ENCODE results near the gene ELK3.

ELK3 gene

DNA sequence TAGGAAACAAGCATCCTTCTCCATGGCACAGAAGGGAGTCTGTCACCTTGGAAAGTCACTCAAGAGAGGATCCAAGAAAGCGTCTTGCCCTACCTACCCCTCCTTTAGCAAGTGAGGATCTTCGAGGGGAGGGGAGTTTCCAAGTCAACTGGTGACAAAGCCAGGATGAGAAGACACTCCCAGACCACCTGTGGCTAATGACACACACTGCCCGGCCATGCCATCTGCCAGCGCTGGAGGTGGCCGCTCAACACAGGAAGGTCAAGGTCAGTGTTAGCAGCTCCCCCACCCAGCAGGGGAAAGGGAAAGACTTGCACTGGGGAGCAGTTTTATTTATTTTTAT is 41.3 kb downstream of the ELK3 start:
- no peak for DNase-seq (ENCODE audit: low read depth)

DNA sequence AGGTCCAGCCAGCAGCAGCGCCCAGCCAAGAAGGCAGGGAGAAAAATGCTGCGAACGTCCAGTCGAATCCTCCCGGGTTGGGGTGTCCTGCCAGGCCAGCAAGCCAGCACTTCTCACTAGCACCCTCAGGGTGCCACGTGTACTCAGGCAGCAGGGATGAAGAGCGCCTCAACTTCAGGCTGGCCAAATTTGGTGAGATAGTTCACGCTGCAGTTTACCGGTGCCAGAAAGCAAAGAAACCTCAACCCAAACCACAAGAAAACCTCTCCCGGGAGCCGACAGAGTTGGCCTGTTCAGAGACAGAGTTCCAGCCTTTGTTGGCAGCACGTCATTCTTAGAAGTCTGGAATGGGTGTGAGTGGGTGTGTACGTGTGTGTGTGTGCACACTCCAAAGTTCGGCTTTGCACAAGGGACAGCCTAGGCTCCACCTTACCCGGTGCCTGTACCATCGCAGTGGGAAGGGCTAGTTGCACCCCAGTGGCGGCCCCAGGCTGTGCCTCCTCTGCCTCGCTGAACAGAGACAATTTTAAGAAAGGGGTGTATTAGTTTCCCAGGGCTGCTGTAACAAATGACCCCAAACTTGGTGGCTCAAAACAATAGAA is 42.1 kb downstream of the ELK3 start:
- DNase-seq (ENCODE audit: low read depth): peak; percentile 75

DNA sequence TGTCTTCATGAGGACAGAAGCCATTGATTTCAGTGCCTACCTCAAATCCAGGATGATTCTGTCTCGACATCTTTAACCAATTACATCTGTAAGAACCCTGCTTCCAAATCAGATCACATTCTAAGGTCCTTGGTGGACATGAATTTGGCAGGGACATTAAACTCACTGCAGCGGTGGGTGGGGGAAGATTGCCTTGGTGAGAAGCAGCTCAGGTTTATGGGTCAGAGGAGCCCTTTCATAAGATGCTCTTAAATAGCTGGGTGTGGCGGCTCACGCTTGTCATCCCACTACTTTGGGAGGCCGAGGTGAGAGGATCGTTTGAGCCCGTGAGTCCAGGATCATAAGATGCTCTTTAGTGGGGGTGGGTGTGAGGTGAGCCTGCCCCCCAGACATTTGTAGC is 42.9 kb downstream of the ELK3 start:
- DNase-seq (ENCODE audit: low read depth): no peak

DNA sequence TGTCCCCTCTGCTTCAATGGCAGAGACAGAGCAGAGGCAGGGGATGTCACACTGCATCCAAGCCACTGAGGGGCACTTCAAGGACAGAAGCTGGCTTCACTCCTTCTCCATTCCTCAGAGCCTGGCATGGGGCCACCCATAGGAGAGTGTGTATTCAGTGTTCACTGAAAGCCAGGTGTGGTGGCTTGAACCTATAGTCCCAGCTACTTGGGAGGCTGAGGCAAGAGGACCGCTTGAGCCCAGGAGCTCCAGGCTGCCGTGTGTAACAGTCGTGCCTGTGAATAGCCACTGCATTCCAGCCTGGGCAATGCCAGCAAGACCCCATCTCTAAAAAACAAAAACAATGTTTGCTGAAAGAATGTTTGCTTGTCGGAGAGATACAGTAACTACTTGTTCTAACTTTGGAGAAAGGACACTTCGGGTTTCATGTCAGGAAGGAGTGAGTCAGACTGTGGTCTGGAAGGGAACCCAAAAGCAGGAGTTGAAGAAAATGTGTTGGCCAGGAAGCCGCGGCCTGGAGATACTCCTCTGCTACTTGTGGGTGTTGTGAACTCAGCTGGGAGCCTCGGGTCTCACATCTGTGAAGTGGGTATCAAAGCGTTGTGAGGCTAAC is 43.4 kb downstream of the ELK3 start:
- DNase-seq (ENCODE audit: low read depth): peak; percentile 96

DNA sequence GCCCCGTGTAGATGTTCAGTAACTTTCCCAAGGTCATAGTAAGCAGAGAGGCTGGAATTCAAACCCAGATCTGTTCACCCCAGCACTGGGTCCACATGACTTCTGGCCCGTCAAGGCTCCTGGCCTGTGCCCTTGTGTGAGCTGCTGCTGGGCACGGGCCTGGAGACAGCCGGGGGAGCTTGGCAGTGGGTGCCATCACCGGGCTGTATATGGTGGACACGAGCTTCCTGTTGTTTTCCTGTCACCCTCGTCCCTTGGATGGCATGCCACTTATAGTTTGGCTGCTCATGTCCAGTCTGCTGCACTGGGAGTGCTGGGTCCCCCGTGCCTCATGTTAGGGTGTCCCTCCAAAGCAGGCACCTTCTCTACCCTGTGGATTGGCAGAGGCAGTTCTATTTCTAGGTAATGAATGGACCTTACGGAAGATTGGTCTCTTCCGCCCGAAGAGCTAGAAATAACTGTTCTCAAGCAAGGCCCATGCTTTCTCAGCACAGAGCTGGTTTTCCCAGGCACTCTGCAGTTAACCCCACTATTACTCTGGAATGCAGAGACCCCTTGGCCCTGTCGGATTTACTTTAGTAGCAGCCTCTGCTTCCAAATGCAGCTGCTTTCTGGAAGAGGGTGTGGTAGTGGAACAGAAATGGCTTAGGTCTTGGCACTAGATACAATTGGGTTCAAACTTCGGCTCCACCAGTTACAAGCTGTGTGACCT is 44.3 kb downstream of the ELK3 start:
- no peak for DNase-seq (ENCODE audit: low read depth)

DNA sequence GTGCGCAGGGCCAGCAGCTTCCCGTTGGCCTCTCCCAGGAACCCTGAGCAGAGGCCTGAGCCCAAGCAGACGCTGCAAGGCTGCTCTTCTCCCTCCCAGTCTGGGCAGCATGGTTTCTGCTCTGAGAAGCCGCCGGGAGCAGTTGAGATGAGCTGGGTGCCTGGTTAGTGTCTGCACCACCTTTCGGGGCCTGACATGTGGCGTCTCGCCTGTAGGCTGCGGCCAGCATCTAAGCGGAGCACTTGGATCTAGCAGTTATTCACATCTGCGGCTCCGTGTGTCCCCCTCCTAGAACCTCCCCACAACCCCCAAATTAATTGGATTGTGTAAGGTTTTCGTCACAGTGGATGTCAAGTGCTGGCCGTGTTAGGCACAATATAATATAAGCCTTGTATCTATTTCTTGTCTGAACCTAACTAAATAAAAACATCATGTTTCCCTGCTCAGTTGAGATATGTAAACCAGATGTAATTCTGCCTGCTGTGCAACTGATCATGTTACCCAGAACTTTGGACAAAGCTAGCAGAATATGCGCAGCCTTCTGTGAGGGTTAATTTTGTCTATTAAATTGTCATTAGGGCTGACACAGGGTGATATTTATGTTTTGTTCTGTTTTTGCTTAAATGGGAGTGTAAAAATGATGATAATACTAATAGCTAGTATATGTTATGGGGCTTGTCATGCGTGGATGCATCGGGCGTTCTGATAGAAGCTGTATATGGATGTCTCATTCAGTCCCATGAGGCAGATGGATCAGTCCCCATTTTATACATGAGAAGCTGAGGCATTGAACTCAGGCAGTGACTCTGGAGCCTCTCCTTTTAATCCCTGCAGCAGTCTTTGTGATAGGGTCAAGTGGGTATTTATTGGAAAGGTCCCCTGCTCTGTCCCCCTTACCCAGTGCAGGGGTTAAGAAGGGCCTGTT is 45.8 kb downstream of the ELK3 start:
- DNase-seq (ENCODE audit: low read depth): no peak

DNA sequence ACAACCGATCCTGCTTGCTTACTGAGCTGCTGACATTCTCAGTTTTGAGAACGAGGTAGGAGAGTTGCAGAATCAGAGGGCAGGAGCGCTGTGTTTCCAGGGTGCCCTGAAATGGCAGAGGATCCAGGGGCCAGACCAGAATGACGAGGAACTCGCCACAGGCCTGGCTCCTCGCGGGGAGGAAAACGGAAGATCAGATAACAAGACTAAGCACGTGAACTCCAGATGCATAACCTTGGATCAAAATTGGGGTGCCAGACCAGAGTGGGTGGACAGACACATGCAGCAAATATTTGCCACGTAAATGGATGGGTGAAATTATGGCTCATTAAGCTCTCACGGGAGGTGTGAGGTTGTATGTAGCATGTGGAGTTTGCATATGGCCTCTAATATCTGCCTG is 46.5 kb downstream of the ELK3 start:
- DNase-seq (ENCODE audit: low read depth): no peak

DNA sequence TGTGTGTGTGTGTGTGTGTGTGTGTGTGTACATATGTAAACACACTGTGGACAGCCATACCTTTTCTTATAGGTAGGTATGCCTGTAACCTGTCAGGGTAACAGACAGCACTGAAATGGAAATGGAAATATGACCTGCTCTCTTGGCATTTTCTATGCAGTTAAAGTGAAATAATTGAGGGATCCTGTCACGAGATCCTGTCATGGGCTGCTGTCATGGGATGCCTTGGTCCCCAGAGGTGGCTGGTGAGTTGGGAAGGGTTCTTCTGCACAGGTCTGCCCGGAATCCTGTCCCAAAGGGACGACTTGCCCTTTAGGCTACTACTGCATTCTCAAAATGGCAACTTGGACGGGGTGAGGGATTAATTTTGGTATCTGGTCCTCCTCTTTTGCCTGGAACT is 47.3 kb downstream of the ELK3 start:
- DNase-seq (ENCODE audit: low read depth): no peak

DNA sequence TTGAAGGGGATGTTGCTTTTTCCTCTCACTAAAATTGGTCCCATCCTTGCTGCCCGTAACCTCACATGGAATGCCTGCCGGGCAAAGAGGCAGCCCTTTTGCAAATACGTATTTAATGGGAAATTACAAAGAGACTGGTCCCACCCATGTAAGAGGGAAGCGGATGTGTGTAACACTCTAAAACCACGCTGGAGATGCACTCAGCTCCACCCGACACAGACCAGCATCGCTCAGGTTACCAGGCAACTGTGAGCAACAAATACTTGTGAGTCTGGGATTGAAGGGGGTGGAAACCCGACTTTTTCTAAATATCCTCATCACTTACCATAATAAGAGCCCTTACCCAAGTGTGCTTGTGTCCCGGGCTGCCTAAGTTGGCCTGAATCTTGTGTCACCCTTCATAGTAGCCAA is 47.7 kb downstream of the ELK3 start:
- peak; percentile 94 for DNase-seq (ENCODE audit: low read depth)

DNA sequence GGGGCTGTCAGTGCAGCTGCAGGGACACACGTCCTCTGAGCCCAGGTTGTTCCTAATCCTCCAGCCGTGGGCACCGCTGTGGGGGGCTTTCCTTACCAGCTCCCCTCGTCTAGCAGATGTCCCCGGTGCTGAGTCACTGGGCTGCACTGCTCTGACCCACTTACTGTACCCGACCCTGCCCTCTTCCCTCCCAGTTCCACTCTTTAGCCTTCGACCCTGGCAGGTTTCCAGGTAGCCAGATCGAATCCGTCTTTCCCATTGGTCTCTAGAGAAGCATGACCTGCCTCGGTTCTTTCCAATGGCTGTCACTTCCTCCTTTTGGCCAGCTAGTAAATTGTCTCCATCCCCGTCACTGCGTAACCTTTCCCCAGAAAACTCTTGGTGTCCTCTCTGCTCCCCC is 48.4 kb downstream of the ELK3 start:
- DNase-seq (ENCODE audit: low read depth): no peak

DNA sequence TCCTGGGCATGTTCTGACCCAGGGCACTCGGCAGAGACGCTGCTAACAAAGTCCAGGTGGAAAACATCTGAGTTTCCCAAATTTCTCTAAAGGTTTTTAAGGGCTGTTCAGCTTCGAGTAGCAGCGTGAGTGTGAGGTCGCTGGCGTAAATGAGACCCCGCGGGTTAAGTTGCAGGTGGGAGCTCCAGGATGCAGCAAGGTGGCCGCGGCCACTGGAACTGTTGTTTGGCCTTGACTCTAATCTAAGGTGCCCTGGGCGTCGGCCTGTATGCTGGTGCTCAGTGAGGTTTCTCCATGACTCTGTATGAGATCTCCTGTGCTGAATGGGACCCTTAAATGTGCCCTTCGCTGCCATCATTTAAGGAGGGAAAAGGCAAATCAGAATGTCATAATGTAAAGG is 50.7 kb downstream of the ELK3 start:
- DNase-seq (ENCODE audit: low read depth): no peak

DNA sequence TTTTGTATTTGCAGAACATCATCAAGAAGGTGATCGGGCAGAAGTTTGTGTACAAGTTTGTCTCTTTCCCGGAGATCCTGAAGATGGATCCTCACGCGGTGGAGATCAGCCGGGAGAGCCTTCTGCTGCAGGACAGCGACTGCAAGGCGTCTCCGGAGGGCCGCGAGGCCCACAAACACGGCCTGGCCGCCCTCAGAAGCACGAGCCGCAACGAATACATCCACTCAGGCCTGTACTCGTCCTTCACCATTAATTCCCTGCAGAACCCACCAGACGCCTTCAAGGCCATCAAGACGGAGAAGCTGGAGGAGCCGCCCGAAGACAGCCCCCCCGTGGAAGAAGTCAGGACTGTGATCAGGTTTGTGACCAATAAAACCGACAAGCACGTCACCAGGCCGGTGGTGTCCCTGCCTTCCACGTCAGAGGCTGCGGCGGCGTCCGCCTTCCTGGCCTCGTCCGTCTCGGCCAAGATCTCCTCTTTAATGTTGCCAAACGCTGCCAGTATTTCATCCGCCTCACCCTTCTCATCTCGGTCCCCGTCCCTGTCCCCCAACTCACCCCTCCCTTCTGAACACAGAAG is 52.8 kb downstream of the ELK3 start:
- DNase-seq (ENCODE audit: low read depth): no peak

DNA sequence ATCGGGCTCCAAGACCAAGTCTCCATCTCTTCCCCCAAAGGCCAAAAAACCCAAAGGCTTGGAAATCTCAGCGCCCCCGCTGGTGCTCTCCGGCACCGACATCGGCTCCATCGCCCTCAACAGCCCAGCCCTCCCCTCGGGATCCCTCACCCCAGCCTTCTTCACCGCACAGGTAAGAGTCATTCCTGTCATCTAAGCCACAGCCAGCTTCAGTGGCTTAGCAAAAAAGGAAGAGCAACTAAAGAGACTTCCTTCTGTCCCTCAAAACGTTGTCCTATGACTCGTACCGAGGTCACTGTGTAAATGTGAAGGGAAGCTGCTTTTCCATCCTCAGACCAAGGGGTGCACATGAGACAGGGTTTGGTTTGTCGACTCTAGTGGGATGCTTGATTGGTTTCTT is 53.4 kb downstream of the ELK3 start:
- no peak for DNase-seq (ENCODE audit: low read depth)

DNA sequence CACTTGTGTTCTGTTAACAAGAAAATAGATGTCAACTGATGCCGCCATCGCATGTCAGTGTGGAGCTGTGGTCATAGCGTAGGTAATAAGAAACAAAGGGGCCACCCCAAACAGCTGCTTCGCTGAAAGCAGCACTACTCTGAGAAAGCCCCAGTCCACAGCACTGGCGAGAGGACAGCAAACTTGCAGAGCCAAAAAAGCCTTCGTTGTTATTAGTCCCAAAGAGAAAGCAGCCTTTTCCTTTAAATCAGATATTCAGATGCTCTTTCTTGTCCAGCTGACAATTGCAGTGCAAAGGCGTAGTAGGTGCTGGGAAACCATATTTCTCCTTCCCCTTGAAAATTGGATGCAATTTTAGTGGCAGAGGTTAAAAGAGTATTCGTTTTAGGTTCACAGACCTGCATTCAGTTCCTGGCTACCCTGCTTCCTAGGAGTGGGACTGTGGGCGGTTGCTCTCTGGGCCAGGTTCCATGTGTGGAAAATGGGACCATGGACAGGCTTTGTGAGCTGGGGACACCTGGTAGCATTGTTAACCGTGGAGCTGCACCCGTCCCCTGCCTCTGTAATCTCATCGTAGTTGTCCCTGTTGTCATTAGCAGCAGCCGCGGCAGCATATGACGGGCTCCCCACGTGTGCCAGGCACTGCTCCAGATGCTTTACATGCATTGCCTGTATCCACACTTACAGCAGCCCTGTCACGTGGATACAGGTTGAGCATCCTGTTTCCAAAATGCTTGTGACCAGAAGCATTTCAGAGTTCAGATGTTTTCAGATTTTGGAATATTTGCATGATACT is 54.2 kb downstream of the ELK3 start:
- DNase-seq (ENCODE audit: low read depth): no peak

DNA sequence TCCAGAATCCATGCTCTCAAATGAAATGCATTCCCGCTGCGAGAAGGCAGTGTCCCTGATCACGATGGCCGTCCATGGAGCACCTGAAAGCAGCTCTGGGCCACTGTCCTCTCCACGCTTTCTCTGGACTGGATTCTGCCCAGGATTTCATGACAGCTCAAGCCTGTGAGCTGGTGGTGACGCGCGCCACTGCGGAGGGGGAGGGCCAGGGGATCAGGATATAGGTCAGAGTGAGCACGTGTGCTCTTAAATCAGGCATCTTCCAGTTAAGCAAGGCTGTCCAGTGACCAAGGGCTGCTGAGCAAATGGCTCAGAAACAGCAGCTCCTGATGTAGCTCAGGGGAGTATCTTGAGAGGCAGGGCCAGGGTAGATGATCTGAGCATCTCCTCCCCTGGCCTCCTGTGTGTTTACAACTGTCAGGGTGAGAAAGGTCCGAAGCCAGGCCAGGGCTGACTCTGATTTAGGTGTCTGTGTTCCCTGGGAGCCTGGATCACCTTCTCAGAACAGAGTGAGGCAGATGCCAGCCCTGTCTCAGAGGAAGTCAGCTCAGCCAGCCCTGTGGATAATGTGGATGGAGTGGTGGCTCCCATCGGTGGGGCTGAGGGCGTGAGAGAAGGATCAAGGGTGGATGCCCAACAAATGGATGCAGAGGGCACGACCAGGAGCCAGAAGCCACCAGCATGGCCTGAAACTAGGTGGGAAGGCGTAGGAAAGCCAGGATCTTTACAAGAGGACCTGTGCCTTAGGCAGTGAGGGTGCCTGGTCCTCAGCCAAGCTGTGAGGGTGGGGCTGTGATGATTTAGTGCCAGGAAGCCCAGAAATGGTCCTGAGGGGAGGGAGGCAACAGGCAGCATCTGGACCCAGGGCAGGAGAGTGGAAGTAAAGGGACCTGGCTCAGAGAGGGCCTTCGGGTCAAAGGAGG is 55.3 kb downstream of the ELK3 start:
- peak; percentile 61 for DNase-seq (ENCODE audit: low read depth)

DNA sequence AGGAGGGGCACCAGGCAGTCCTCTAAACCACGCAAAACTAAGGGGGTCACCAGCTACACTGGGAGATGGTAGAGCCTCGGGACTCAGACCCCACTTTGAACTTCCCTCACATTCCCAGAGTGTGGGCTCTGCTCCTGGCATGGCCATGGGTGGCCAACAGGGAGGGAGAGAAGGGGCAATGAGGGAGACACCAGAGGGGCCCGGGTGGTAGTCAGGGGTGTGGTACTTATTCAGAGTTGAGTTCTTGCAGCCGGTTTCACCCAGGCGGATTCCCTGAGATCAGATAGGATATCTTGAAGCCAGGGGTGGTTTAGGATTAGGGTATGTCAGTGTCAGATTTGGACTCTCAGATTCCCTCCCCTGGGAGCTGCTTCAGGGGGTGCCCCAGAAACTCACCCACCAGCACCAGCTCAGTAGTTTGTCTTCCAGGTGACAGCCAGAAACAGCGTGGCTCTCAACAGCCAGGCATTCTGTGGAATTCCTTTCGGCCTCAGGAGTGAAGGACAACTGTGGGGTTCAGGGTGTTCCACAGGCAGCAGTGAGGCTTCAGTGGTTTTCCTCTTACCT is 56.0 kb downstream of the ELK3 start:
- no peak for DNase-seq (ENCODE audit: low read depth)

DNA sequence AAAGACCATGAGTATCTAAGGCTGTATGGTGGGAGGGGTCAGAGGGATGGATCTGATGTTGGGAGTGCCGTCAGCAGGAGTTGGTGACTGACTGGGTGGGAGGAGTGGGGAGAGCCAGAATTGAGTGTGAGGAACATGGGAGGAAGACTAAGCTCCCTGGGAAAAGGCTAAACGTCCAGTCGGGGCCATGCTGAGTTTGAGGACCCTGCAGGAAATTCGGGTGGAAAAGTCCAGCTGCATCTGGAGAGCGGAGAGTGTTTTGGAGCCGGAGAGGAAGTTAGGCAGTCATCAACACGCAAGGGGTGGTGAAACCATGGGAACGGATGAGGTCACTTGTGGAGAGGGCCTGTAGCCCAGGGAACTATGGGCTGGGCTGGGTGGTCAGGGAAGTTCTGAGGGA is 60.9 kb downstream of the ELK3 start:
- peak; percentile 76 for DNase-seq (ENCODE audit: low read depth)

DNA sequence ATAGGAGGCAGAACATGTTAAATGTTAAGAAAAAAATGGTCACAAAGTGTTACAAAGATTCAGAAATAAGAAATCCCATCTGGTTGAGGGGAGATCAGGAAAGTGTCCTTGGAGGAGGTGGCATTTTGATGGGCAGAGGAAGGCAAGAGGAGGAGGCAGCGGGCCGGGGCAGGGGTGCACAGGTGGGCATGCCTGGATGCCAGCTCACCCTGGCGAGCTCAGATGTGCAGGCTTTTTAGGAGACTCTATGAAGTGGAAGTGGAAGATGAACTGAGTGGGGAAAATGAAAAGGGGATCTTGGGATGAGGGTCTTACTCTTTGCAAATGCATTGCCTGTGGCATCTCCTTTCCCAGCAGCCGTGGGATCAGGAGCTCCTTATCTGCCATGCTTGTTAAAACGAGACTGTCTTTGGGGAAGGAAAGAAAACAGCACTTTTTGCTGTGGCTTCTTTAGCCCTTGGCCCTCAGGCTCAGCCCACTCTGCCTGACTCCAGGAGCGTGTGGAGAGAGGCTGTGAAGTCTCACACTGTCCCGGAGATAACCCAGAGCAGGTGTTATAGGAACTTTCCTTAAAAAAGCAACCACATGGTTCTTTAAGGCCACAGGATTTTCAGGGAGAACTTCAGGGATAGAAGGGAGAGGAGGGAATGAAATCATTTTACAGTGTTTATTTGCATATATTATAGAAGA is 62.6 kb downstream of the ELK3 start:
- no peak for DNase-seq (ENCODE audit: low read depth)

DNA sequence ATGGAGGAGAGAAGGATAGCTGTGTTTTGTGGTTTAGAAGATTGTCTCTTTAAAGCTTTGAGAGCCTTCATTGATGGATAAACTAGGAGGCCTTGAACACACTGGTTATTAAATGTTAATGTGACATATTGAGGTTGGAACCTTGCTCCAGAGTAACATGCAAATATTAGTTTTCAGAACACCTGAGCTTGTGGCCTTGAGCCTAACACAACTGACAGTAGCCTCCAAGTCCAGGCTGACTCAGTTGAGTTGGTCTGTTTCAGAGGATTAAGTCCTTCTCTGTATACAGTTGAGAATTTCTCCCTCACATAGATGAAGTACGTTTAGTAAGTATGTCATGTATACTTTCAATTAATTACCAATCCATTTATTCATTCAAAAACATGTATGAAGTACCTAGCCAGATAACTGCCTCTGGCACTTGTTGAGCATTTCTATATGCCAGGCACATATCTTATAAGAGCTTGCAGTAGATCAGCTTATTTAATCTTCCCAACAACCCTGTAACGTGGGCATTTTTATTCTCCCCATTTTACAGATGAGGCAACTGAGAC is 63.5 kb downstream of the ELK3 start:
- DNase-seq (ENCODE audit: low read depth): no peak
